Cortex of kidney (tissue), 1 donor: ENCODE data around the gene PGLYRP2.

Experiments
- DNase-seq: peaks from one replicate; lab custom pipeline; 2025; lab: John Stamatoyannopoulos, UW

PGLYRP2 gene

GRCh38 chr19:15453906-15454860 lies 25.1 kb downstream of the PGLYRP2 start:
- DNase-seq: no peak

GRCh38 chr19:15453091-15453578 lies 26.2 kb downstream of the PGLYRP2 start:
- no peak for DNase-seq

DNA sequence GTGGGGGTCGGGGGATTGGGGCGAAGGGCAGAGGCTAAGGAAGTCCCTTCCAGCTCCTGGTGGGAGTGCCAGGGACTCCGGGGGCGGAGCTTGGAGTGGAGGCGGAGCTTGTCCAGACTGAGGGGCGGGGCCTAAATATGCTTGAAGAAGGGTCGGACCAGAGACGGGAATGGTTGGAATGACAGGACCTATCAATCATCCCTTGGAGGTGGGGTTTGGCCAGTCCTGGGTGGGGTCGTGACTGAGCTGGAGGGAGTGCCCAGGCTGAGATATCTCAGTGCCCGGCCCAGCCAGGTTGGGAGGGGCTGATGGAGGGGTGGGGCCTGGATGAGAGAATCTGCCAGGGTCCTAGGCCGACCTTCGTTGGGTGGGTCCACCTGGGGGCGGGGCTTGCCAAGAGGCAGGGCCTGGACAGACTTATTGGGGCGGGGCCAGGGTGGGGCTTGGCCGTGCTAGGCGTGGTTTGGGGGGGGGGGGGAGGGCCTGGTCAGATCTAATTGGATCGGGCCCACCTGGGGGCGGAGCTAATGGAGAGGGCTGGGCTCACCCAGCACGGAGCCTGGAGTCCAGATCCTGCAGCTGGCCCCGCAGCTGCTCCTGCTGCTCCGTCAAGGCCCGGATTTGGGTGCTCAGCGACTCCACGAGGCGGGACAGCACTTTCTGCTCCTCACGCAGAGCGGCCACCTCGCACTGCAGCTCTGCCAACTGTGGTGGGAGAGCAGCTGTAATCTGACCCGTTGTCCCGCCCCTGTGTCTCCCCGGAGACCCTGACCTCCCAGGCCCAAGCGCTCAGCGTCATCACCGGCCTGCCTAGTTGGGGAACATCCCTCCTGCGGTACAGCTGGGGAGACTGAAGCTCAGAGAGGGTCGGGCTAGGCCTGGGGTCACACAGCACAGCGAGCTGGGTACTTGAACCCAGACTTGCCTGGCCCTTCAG lies 26.9 kb downstream of the PGLYRP2 start:
- DNase-seq: no peak

GRCh38 chr19:15450528-15450890 lies 28.8 kb downstream of the PGLYRP2 start:
- no peak for DNase-seq

DNA sequence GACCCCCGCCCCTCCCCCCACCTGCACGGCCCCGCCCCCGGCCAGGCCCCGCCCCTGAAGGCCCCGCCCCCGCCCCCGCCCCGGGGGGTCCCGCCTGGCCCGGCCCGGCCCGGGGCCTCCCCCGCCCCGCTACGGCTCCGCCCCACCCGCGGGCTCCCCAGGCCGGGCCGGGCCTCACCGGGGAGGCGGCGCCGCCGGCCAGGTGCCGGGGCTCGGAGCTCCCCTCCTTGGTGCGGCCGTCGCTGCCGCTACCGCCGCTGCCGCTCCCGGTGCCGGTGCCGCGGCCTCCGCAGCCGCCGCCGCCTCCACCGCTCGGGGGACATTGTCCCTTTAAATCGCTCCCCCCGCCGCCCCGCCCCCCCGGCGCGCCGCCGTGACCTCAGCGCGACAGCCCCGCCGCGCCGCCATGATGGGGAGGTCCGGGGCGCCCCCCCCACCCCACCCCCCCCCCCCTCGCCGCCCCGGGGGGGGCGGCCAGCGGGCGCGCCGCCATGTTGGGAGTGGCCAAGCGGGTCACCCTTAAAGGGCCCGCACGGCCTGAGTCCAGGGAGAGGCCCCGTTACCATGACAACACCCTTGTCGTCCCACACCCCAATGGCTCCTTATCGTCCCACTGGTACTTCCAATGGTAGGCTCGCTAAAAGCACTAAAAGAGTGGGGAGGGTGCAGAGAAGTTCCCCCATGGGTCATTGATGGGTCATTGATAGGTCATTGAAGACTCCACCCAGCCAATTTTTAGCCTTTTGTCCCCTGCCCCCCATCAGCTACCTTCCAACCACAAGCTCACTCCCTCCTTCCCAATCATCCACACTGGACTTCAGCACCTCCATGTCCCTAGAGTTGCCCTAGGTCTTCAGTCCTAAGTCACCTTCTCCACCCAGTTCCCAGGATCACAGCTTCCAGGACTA lies 29.4 kb downstream of the PGLYRP2 start, which contains the start of gene WIZ:
Gene WIZ, minus strand, starts transcription at position 337 of the 908 bp plus-strand sequence. CDS start 1,649 bp downstream, outside the sequence.
- DNase-seq: no peak

DNA sequence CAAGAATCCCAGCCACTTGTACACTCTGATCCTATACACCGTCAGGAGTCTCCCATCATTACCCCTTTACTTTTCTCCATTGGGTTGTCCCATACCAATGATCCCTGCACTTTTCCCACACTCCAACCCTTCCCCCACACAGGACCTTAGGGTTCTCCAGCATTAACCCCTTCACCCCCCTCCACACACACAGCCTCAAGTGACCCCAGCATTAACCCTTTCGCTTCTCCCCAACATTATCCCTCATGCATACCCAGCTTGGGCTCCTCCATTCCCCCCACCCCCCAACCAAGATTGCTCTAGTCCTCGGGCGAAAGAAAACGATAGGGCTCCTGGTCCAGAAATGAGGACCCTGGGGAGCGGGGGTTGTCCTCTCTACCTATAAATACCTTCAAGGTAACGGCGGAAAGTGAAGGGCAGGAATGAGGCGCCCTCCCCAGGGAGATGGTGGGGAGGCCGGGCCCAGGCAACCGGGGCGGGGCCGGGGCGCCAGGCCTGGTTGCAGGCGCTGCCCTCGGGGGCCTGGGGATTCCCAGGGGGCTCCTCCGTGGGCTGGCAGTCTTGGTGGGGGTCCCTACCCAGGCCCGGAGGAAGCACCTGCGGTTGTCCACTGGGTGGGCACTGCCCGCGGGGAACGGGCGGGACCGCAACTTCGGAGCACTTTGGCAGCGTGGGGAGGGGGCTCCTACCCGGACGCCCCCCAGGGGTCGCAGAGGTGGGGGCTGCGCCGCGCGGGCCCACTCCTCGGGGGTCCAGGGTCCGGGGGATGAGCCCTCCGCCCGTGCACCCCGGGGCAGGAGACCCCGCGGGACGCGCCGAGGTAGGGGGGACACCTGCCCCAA lies 30.3 kb downstream of the PGLYRP2 start:
- no peak for DNase-seq

- no peak for DNase-seq
Measured at GRCh38 chr19:15448044-15448777, 31.1 kb downstream of the PGLYRP2 start.

DNA sequence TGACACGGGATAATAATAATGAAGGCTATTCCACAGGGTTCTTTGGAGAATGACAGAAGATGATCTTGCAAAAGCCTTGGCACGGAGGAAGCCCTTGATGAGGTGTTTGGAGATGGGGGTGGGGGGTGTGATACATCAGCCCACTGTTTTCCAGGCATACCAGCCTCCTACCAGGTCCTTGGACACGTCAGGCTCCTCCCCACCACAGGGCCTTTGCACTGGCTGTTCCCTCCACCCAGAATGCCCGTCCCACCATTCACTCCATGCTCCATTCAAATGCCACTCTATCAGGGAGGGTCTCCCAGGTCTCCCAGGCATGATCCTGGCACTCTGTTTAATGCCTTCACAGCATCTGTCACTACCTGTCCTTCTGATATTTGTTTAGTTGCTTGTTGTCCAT lies 32.2 kb downstream of the PGLYRP2 start:
- DNase-seq: no peak

DNA sequence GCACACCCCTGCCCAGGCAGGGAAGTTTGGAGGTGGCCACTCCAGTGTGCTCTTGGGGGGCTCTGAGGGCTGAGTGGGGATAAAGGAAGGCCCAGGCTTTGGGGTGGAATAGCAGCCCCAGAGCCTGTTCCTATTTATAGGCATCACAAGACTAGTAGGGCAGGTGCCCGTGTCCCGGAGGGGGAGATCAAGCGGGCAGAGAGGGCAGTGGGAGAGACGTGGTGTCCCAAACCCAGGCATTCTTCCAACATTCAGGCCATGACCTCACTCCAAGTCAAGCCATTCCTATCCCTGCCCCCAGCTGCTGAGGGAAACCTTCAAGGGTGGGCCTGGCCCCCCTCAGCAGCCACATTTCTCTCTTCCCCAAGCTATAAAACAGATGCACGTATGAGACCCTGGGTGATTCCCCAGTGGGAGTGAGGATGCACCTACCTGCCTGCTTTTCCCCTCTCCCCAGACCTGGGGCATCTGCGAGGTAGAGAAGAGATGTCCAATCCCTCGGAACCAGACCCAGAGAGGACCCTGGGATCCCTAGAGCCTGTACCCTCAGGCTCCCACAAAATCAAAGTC lies 33.4 kb downstream of the PGLYRP2 start:
- DNase-seq: no peak

GRCh38 chr19:15445227-15445605 lies 34.1 kb downstream of the PGLYRP2 start:
- no peak for DNase-seq

DNA sequence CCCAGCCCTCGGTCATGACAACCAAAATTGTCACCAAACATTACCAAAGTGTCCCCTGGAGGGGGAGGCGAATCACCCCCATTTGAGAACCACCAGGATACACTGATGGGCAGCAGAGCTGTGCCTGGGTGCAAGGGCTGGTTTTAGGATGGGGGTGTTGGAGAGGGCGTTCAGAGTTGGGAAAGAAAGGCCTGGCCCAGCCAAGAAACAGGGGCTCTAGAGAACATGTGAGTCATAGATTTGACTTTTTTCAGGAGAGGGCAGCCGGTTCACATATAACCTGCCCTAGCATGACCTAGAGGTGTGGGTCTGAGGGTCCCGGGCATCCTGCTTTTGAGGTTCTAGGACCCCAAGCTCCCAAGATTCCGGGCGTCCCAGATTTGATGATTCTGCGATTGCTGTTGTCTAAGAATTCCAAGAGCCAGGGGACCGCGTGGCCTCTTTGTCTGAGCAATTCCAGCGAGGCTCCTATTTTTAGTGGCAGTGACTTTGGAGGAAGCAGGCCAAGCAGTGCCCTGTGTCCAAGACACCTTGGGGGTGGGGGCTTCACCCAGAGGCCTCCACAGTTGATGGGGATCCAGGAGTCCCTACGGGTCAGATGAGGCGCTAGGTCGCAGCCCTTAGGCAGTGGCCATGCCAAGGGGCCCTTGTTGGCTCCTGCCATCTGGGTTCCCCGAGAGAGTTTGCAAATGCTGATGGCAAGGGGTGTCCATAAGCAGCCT lies 34.6 kb downstream of the PGLYRP2 start:
- no peak for DNase-seq

GRCh38 chr19:15443838-15444237 lies 35.5 kb downstream of the PGLYRP2 start:
- DNase-seq: no peak

GRCh38 chr19:15443325-15443724 lies 36.0 kb downstream of the PGLYRP2 start:
- DNase-seq: no peak

DNA sequence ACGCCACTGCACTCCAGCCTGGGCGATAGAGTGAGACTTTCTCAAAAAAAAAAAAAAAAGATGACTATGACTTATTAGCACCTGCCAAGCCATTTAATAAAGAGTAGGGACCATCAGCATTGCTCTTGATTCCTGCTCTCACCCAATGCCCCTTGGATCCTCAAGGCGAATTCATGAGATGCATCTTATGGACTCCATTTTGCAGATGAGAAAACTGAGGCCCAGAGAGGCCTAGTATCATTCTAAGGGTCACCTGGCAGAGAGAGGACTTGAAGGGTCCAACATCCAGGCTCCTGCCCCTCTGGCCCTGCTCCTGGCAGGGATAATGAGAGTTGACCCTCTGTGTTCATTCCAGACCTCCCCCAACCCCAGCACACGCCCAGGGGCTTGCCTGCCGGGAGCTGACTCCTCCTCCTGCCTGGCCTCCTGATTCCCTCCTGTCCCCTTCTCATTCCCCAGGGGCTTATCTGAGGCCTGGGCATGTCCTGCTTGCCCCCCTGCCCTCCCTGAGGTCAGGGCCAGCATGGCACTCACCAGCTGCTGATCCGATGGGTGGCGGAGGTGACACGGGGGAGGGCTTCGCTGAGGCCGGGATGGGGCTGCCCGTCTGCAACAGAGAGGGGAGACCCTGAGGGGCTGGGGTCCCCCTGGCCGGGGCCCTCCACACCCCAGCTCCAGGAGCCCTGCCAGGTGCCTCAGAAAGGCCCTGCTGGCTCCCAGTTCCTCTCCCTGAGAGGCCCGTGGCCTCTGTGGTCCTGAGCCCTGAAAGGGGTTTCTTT lies 37.0 kb downstream of the PGLYRP2 start:
- DNase-seq: no peak

DNA sequence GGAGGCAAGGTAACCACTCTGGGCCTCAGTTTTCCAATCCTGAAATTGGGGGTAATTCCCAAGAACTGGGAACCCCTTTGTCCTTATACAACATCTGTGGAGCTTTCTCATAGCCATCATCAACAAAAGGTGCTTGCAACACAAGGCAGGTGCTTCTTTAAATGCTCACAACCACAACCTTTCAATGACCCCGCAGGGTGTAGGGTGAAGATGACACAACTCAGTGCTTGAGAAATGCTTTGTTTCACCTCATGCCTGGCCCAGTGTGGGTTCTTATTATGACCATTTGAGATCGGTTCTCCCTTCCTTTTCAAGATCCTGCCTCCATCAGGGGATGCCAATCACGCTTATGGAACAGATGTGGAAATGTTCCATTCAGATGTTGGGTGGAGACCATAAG lies 38.0 kb downstream of the PGLYRP2 start:
- no peak for DNase-seq

- DNase-seq: no peak
Measured at GRCh38 chr19:15439821-15440641, 39.3 kb downstream of the PGLYRP2 start.
